Muscle layer of colon (tissue), 2 donors: Measurements from ENCODE around the gene SMCO3.

Source experiments
- H3K27ac ChIP-seq: one replicate; pipeline ENCODE4 v1.7.0; 2013; ENCODE audit warnings: low read depth, mild to moderate bottlenecking, low read length, moderate library complexity
- H3K27me3 ChIP-seq, 2 donors: one replicate each; pipeline ENCODE4 v1.7.0; 2013; ENCODE audit warnings: low read length in 2 of 2, mild to moderate bottlenecking in 2 of 2; ENCODE audit not compliant: insufficient read depth in 2 of 2, control insufficient read depth in 1 of 2
- H3K36me3 ChIP-seq: one replicate; pipeline ENCODE4 v1.7.0; 2013; ENCODE audit warnings: mild to moderate bottlenecking, low read length; ENCODE audit not compliant: insufficient read depth
- H3K4me1 ChIP-seq: one replicate; pipeline ENCODE4 v1.7.0; 2013; ENCODE audit warnings: mild to moderate bottlenecking, low read length; ENCODE audit not compliant: insufficient read depth
- H3K4me3 ChIP-seq, 2 donors: one replicate each; pipeline ENCODE4 v1.7.0; 2013; ENCODE audit warnings: low read length in 2 of 2, low read depth in 1 of 2, mild to moderate bottlenecking in 1 of 2, moderate library complexity in 1 of 2
- H3K9ac ChIP-seq: one replicate; pipeline ENCODE4 v1.7.0; 2013; ENCODE audit warnings: low read length
- H3K9me3 ChIP-seq: one replicate; pipeline ENCODE4 v1.7.0; 2013; ENCODE audit warnings: mild to moderate bottlenecking, low read length
- donor health status: abdominal sarcoma.
- donor health status: Adenocarcinoma of cecum.

SMCO3 gene

GRCh38 chr12:14814014-14814413 lies at the start of gene SMCO3:
Gene SMCO3 (minus strand): TSS chr12:14814182. CDS start chr12:14806680, 7,502 bp downstream.
- Histone ChIP-seq H3K27me3 (no peaks in the 10 kb centered on the region), H3K4me1 (no peaks in the 10 kb centered on the region), H3K27ac (no peak within 1 kb of the TSS), H3K9ac (no peak within 1 kb of the TSS), H3K36me3 (no peaks in the 10 kb centered on the region), H3K9me3 (no peaks in the 10 kb centered on the region), H3K4me3 (no peak within 1 kb of the TSS)

- H3K4me3 ChIP-seq = no peak overlapping the region
Observed at GRCh38 chr12:14860490-14860889, 46.5 kb upstream of the SMCO3 start.

GRCh38 chr12:14858513-14858912 lies 44.5 kb upstream of the SMCO3 start:
- H3K4me3 ChIP-seq = no peak overlapping the region
- no peaks in the 10 kb centered on the region for H3K27me3 ChIP-seq
- no peak overlapping the region for H3K27ac ChIP-seq
- H3K9ac ChIP-seq = no peak overlapping the region
- H3K36me3 ChIP-seq = no peaks in the 10 kb centered on the region
- H3K9me3 ChIP-seq = no peaks in the 10 kb centered on the region
- no peaks in the 10 kb centered on the region for H3K4me1 ChIP-seq

More at GRCh38 chr12:14860490-14860889, 46.5 kb upstream of the SMCO3 start:
- H3K4me1 ChIP-seq = no peaks in the 10 kb centered on the region
- H3K27me3 ChIP-seq = no peaks in the 10 kb centered on the region
- no peak overlapping the region for H3K9ac ChIP-seq
- no peak overlapping the region for H3K27ac ChIP-seq
- no peaks in the 10 kb centered on the region for H3K36me3 ChIP-seq
- no peaks in the 10 kb centered on the region for H3K9me3 ChIP-seq

- Histone ChIP-seq H3K27ac (no peak overlapping the region), H3K9me3 (no peaks in the 10 kb centered on the region), H3K36me3 (no peaks in the 10 kb centered on the region), H3K27me3 (no peaks in the 10 kb centered on the region), H3K9ac (no peak overlapping the region), H3K4me1 (no peaks in the 10 kb centered on the region), H3K4me3 (no peak overlapping the region)
Observed at GRCh38 chr12:14854586-14855183, 40.7 kb upstream of the SMCO3 start.

GRCh38 chr12:14853961-14854360 lies 40.0 kb upstream of the SMCO3 start:
- Histone ChIP-seq H3K27me3 (no peaks in the 10 kb centered on the region), H3K9ac (no peak overlapping the region), H3K4me3 (no peak overlapping the region), H3K36me3 (no peaks in the 10 kb centered on the region), H3K9me3 (no peaks in the 10 kb centered on the region), H3K4me1 (no peaks in the 10 kb centered on the region), H3K27ac (no peak overlapping the region)

- no peaks in the 10 kb centered on the region for H3K9me3 ChIP-seq
Observed at GRCh38 chr12:14852880-14853279, 38.9 kb upstream of the SMCO3 start.

GRCh38 chr12:14850929-14851663 lies 37.1 kb upstream of the SMCO3 start:
- H3K4me3 ChIP-seq = no peak overlapping the region
- no peaks in the 10 kb centered on the region for H3K9me3 ChIP-seq
- no peaks in the 10 kb centered on the region for H3K27me3 ChIP-seq
- peaks cover 4% of the 10 kb centered on the region for H3K4me1 ChIP-seq
- no peak overlapping the region for H3K27ac ChIP-seq
- no peaks in the 10 kb centered on the region for H3K36me3 ChIP-seq
- H3K9ac ChIP-seq = no peak overlapping the region

More at GRCh38 chr12:14852880-14853279, 38.9 kb upstream of the SMCO3 start:
- no peak overlapping the region for H3K27ac ChIP-seq
- H3K36me3 ChIP-seq = no peaks in the 10 kb centered on the region
- no peak overlapping the region for H3K9ac ChIP-seq
- H3K4me3 ChIP-seq = no peak overlapping the region
- H3K4me1 ChIP-seq = no peaks in the 10 kb centered on the region
- no peaks in the 10 kb centered on the region for H3K27me3 ChIP-seq

GRCh38 chr12:14849661-14850060 lies 35.7 kb upstream of the SMCO3 start:
- Histone ChIP-seq H3K4me1 (peaks cover 7% of the 10 kb centered on the region), H3K27ac (no peak overlapping the region), H3K27me3 (no peaks in the 10 kb centered on the region), H3K9me3 (no peaks in the 10 kb centered on the region), H3K9ac (no peak overlapping the region), H3K36me3 (no peaks in the 10 kb centered on the region), H3K4me3 (no peak overlapping the region)

GRCh38 chr12:14846876-14847580 lies 33.0 kb upstream of the SMCO3 start:
- H3K4me1 ChIP-seq = peaks cover 10% of the 10 kb centered on the region
- no peak overlapping the region for H3K27ac ChIP-seq

GRCh38 chr12:14846042-14846587 lies 32.1 kb upstream of the SMCO3 start:
- H3K9ac ChIP-seq = no peak overlapping the region
- no peaks in the 10 kb centered on the region for H3K36me3 ChIP-seq
- peaks cover 18% of the 10 kb centered on the region for H3K4me1 ChIP-seq
- no peak overlapping the region for H3K4me3 ChIP-seq
- no peaks in the 10 kb centered on the region for H3K9me3 ChIP-seq
- H3K27ac ChIP-seq = no peak overlapping the region
- H3K27me3 ChIP-seq = no peaks in the 10 kb centered on the region

More at GRCh38 chr12:14846876-14847580, 33.0 kb upstream of the SMCO3 start:
- Histone ChIP-seq H3K36me3 (no peaks in the 10 kb centered on the region), H3K4me3 (no peak overlapping the region), H3K9ac (no peak overlapping the region), H3K9me3 (no peaks in the 10 kb centered on the region), H3K27me3 (no peaks in the 10 kb centered on the region)

- Histone ChIP-seq H3K4me1 (peaks cover 18% of the 10 kb centered on the region), H3K4me3 (no peak overlapping the region), H3K27me3 (no peaks in the 10 kb centered on the region), H3K36me3 (no peaks in the 10 kb centered on the region), H3K27ac (no peak overlapping the region), H3K9ac (no peak overlapping the region), H3K9me3 (no peaks in the 10 kb centered on the region)
Observed at GRCh38 chr12:14845350-14845750, 31.4 kb upstream of the SMCO3 start.
